Osteoblast (primary cell): ENCODE measurements around the gene KRTDAP. TPM values are rescaled to one million over a fixed set of nuclear protein-coding genes. Genes with fewer than 3 reads are reported as not detected.

Experiments
- DNase-seq: peaks from one replicate; pipeline ENCODE4 v3.0.0; 2011; ENCODE audit warnings: low spot score, mixed read lengths; ENCODE audit not compliant: insufficient read length; ENCODE audit errors: missing footprints
- H2AFZ ChIP-seq: 2 replicates; pipeline ENCODE4 v1.6.0; 2011; ENCODE audit warnings: mild to moderate bottlenecking, low read length
- H3K27ac ChIP-seq: 2 replicates; pipeline ENCODE4 v1.5.1; 2011; ENCODE audit warnings: mild to moderate bottlenecking, low read depth, low read length, moderate library complexity
- H3K27me3 ChIP-seq: 2 replicates; pipeline ENCODE4 v1.6.0; 2012; ENCODE audit warnings: mild to moderate bottlenecking, control low read depth, inconsistent platforms, low read length, moderate library complexity; ENCODE audit not compliant: insufficient read depth
- H3K36me3 ChIP-seq: 2 replicates; pipeline ENCODE4 v1.5.1; 2011; ENCODE audit warnings: mild to moderate bottlenecking, low read length, control low read depth, moderate library complexity; ENCODE audit not compliant: insufficient read depth
- H3K4me1 ChIP-seq: 2 replicates; pipeline ENCODE4 v1.5.1; 2011; ENCODE audit warnings: mild to moderate bottlenecking, low read length, control low read depth, moderate library complexity; ENCODE audit not compliant: insufficient read depth
- H3K4me2 ChIP-seq: 2 replicates; pipeline ENCODE4 v1.6.0; 2011; ENCODE audit warnings: mild to moderate bottlenecking, low read length; ENCODE audit not compliant: insufficient read depth
- H3K4me3 ChIP-seq: fragments of 200-600 bp; sonication (generic); 3 replicates; pipeline ENCODE4 v1.5.1; 2012; ENCODE audit warnings: mild to moderate bottlenecking, low read length, inconsistent platforms; ENCODE audit not compliant: insufficient read depth
- H3K79me2 ChIP-seq: 2 replicates; pipeline ENCODE4 v1.6.0; 2012; ENCODE audit warnings: mild to moderate bottlenecking, low read length, control low read depth, inconsistent platforms; ENCODE audit not compliant: insufficient read depth
- H3K9me3 ChIP-seq: 2 replicates; pipeline ENCODE4 v1.5.1; 2011; ENCODE audit warnings: low read depth, low read length, control low read depth
- H4K20me1 ChIP-seq: 2 replicates; pipeline ENCODE4 v1.6.0; 2012; ENCODE audit warnings: mild to moderate bottlenecking, low read length, control low read depth; ENCODE audit not compliant: insufficient read depth
- total RNA-seq: library from RNA; depleted of rRNA; stranded (reverse); fragments of >200 nt; gene quantifications from 2 replicates; pipeline ENCODE4 v1.2.3, GENCODE V29; 2012
- TF ChIP-seq, protein P1 (sequence below): IDR thresholded peaks from 2 replicates; pipeline ENCODE4 v1.5.1; 2011; ENCODE audit warnings: mild to moderate bottlenecking, low read depth, low read length, moderate library complexity; ENCODE audit errors: extremely low read depth

The KRTDAP gene
- total RNA-seq, 1 donor, result not detected

DNA sequence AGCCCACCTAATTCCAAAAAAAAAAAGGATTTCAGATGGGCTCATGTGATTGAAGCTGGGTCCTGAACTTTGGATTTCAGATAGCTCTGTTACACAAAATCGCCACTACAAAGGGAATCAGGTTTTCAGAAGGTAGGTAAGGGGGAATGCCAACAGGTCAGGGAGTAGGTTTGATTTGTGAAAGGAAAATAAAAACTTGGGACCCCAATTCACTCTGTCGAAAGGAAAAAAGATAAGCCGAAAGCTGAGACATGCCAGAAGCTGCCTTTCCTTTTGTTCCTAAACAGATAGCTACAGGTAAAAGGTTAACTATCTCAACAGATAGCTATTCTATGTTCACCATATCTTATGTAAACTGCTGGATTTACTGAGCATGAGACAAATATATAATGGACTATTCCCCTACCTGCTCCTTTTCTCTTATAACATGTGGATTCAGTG is 4.0 kb downstream of the KRTDAP start:
- Histone ChIP-seq H3K79me2 (no peaks in the 10 kb centered on the region), H3K4me1 (no peaks in the 10 kb centered on the region), H3K9me3 (no peaks in the 10 kb centered on the region), H3K4me3 (no peak overlapping the region), H3K27me3 (no peaks in the 10 kb centered on the region), H3K36me3 (no peaks in the 10 kb centered on the region), H3K4me2 (no peak overlapping the region), H2AFZ (no peak overlapping the region), H4K20me1 (no peaks in the 10 kb centered on the region), H3K27ac (no peak overlapping the region)
- no peak for DNase-seq
- TF ChIP-seq, protein P1, sequence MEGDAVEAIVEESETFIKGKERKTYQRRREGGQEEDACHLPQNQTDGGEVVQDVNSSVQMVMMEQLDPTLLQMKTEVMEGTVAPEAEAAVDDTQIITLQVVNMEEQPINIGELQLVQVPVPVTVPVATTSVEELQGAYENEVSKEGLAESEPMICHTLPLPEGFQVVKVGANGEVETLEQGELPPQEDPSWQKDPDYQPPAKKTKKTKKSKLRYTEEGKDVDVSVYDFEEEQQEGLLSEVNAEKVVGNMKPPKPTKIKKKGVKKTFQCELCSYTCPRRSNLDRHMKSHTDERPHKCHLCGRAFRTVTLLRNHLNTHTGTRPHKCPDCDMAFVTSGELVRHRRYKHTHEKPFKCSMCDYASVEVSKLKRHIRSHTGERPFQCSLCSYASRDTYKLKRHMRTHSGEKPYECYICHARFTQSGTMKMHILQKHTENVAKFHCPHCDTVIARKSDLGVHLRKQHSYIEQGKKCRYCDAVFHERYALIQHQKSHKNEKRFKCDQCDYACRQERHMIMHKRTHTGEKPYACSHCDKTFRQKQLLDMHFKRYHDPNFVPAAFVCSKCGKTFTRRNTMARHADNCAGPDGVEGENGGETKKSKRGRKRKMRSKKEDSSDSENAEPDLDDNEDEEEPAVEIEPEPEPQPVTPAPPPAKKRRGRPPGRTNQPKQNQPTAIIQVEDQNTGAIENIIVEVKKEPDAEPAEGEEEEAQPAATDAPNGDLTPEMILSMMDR, result no peak

DNA sequence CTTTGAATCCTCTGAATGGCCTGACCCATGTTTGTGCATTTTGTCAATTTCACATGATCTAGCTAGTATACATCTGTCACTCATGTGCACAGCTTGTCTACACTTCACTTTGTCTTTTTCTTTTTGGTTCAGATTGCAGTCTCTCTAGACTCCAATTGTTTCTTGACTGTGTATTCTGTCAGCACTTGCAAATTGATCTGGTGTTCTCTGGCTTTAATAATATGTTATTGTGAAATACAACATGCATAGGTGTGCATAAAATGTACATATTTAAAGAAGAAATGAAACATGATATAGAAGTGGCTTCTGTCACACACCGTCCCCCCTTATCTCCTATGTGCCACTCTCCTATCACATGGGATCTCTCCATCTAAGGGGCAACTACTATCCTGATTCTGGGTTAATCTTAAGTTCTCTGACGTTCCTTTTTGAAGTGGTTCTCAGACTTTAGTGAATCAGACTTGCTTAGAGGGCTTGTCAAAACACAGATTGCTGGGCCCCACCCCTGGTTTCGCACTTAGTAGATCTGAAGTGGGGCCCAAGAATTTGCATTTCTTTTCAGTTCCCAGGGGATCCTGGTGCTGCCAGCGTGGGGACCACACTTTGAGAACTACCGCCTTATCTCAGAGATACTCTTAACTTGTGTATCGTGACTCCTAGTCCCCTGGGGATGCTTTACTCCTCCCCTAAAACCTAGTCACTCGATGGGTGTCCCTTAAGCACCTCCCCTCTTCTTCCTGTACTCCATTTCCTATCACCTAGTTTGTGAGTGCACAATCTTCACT is 5.8 kb downstream of the KRTDAP start:
- H3K79me2 ChIP-seq, result no peaks in the 10 kb centered on the region
- no peaks in the 10 kb centered on the region for H3K27me3 ChIP-seq
- H3K9me3 ChIP-seq, result no peaks in the 10 kb centered on the region
- no peak overlapping the region for H3K4me3 ChIP-seq
- DNase-seq, result no peak
- no peaks in the 10 kb centered on the region for H4K20me1 ChIP-seq
- no peaks in the 10 kb centered on the region for H3K36me3 ChIP-seq
- no peak overlapping the region for H3K4me2 ChIP-seq
- no peak overlapping the region for H2AFZ ChIP-seq
- TF ChIP-seq, protein P1, result no peak
- no peak overlapping the region for H3K27ac ChIP-seq
- H3K4me1 ChIP-seq, result no peaks in the 10 kb centered on the region

DNA sequence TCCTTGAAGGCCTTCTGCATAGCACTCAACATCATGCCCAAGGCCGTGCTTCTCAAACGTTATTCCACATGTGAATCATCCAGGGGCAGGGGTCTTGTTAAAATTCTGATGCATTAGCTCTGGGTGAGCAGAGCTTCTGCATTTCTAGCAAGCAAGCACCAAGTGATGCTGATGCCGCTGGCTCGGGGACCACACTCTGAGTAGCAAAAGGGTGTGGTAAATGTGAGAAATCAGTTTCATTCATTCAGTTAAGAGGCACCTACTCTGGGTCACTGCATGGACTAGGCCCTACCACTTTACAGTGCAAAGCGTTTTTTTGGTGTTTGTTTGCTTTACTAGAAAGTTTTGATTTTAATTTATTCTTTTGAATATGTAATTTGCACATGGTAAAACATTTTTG is 7.2 kb downstream of the KRTDAP start:
- Histone ChIP-seq H3K36me3 (no peaks in the 10 kb centered on the region), H3K4me1 (no peaks in the 10 kb centered on the region), H3K4me2 (no peak overlapping the region), H3K27ac (no peak overlapping the region), H3K79me2 (no peaks in the 10 kb centered on the region), H3K4me3 (no peak overlapping the region), H4K20me1 (no peaks in the 10 kb centered on the region), H3K9me3 (no peaks in the 10 kb centered on the region), H3K27me3 (no peaks in the 10 kb centered on the region), H2AFZ (no peak overlapping the region)
- no peak for DNase-seq
- TF ChIP-seq, protein P1, result no peak

DNA sequence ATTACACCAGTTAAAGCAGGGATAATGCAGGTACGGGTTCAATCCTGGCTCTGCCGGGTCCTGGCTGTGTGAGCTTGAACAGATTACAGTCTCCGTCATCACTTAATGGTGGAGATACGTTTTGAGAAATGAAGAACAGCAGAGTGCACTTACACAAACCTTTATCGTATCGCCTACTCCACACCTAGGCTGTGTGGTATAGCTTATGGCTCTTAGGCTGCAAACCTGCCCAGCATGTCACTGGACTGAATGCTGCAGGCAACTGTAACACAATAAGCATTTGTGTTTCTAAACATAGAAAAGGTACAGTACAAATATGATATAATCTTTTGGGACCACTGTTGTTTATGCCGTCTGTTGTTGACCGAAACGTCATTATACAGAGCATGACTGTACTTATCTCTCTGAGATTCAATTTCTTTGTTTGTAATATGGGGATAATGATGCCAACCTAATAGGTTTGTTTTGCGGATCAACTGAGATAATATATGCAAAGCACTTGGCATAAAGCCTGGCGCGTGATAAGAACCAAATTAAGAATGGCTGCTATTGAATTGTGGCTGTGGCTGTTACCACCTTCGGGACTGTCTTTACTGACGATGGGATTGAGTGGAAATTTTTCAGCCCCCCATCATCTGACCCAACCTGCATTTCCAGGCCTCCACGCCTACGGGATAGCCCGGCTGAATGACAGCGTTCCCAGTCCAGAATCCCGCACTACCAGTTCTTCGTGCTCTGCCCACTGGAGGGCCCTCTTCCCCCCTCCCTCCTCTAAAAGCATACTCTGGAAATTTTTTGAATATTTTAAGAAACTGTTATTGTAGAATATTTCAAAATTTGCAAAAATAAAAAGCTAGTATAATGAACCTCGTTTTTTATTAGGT is 11.2 kb downstream of the KRTDAP start:
- H3K79me2 ChIP-seq, result no peaks in the 10 kb centered on the region

More for the DNA sequence above, 11.2 kb downstream of the KRTDAP start:
- Histone ChIP-seq H4K20me1 (no peaks in the 10 kb centered on the region), H3K9me3 (no peaks in the 10 kb centered on the region), H3K4me3 (no peak overlapping the region), H2AFZ (no peak overlapping the region), H3K36me3 (no peaks in the 10 kb centered on the region), H3K4me2 (no peak overlapping the region), H3K27me3 (no peaks in the 10 kb centered on the region), H3K27ac (no peak overlapping the region), H3K4me1 (no peaks in the 10 kb centered on the region)
- DNase-seq, result no peak
- TF ChIP-seq, protein P1, result no peak
